Hair follicular keratinocyte (primary cell): ENCODE results near the gene ISG20. TPM values are rescaled to one million over a fixed set of nuclear protein-coding genes. Genes with fewer than 3 reads are reported as not detected.

Source experiments
- total RNA-seq: library from RNA; depleted of rRNA; stranded (reverse); fragments of >200 nt; gene quantifications from 2 replicates; pipeline ENCODE4 v1.2.3, GENCODE V29; 2015

ISG20 gene
- 6.3 and 27.8 TPM in 2 replicates for total RNA-seq

DNA sequence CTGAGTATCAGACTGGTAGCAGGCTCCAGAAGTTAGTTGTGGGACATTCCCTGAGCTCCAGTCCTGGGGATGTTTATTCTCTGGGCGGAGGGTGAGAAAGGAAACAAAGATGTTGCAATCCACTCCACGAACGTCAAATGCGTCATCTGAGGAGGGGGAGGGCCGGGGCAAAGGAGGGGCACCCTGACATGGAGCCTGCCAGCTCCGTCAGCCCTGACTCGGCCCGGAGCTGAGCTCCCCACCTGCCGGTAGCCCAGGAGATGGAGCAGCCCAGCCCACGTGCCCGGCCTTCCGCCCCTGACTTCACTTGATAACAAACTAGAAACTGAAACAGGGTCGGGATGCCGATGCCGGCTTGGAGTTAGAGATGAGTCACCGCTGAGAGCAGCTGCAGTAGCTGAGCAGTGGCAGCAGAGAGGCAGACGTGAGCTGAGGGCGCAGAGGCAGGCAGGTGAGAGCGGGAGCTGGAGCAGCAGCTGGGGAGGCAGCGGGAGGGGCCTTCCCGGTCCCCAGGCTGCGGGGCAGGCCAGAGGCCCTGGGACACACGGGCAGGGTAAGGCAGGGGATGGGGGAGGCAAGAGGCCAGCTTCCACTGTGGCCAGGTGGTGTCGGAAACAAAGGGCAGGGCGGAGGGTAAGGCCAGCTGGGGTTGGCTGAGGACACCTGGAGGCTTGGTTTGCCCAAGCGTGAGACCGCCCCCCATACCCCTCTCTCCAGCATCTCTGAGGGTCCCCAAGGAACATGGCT is at the start of gene ISG20:
TSS of gene ISG20 (plus strand) at position 391 of the 747 bp plus-strand sequence. CDS start at position 742, 351 bp downstream.

DNA sequence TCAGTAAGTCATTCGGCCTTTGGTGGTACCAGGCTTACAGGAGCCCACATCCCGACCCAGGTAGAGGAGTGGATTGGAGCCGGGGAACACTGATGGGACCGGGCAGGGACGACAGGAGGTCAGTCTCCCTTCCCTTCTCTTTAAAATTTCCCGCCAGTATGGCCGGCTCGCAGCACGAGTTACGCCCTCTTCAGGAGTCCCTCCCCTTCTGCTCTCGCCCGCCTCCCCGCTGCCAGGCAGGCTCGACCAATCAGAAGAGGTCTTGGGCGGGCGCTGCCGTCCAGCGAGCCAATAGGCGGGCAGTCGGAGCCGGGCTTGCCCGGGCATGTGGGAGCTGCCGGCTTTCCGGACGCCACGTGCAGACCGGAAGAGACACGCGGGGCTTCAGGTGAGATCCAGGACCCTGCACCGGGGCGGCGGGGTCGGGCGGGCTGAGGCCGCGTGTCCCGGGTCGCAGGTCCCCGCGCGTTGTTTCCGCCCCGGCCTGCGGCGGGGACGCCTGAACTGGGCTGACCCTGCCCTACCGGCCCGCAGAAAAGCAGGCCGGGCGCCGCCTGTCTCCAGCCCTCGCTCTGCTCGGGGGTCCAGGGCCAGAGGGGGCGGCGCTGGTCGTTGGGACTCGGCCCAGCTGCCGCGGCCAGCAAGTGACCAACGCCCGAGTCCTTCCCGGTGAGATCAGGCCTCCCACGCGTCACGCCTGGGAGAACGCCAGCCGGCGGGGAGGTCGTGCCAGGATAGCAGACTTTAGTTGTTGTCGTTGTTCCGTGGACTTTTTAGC is 17.6 kb upstream of the ISG20 start, which contains the start of gene AEN:
TSS of gene AEN (plus strand) at position 346 of the 778 bp plus-strand sequence. CDS start 4,870 bp downstream, outside the sequence.

Other genes with a start within 250 kb of the ISG20 start
- gene MRPL46, start 171.6 kb upstream of the ISG20 start, total RNA-seq: 17.6 and 26.5 TPM in 2 replicates
- 38.0 and 44.8 TPM in 2 replicates for gene MRPS11, start 171.3 kb upstream of the ISG20 start, total RNA-seq
- gene DET1, start 92.3 kb upstream of the ISG20 start, total RNA-seq: 0.72 and 2.2 TPM in 2 replicates
- gene AEN, start 17.7 kb upstream of the ISG20 start, total RNA-seq: 27.3 and 39.5 TPM in 2 replicates
- not detected in 2 replicates for gene ACAN, start 164.4 kb downstream of the ISG20 start, total RNA-seq